PFSK-1 (cell line): ENCODE results near the gene FANCC.

Experiments
- POLR2AphosphoS5 ChIP-seq: IDR thresholded peaks from 2 replicates; pipeline ENCODE4 v1.6.1; 2012; ENCODE audit warnings: low read depth, mild to moderate bottlenecking, control low read depth, low read length, moderate library complexity
- TAF1 ChIP-seq: IDR thresholded peaks from 2 replicates; pipeline ENCODE4 v1.6.1; 2012; ENCODE audit warnings: low read length, control low read depth, borderline replicate concordance; ENCODE audit not compliant: insufficient read depth

- TF ChIP-seq POLR2AphosphoS5: no peak
- no peak for TF ChIP-seq TAF1
Measured at GRCh38 chr9:95332860-95333259, 15.4 kb upstream of the FANCC start.
